ENCODE data around the gene DRC1. TPM values are rescaled to one million over a fixed set of nuclear protein-coding genes. Genes with fewer than 3 reads are reported as not detected.

Gene DRC1
- total RNA-seq, 4 donors from 2014 or later: not detected

DNA sequence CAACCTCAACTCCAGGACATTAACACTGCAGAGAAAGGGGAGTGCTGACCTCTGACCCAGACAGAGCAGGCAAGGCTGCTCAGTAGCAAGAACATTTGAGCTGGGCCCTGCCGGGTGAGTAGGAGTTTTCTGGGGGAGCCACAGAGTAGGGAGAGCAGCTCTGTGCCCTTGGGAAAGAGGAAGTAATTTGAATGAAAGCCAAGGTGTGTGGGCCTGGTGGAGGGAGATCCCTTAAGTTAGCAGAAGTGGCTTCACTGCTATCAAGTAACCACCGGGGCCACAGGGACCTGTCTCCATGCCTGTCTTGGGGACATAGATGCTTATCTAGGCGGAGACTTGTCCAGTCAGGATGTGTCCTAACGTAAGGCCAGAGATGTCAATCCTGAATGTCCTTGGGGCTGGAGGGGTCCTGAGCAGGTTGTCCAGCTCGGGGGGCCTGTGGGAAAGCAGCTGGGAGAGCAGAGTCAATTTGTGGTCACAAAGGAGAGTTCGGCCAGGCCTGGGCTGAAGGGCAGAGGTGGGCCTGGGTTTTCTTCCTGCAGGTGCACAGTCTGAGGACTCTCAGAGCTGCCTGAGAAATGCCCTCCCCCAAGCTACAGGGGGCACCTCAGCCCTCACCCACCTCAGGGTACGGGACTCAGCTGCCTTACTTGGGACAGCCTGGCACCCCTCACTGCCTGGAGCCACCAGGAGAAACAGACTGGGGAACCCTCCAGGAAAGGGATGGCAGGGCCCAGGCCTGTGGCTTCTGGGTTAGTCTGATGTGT is 91.2 kb downstream of the DRC1 start:
- H3K9me3 ChIP-seq: no peaks in the 10 kb centered on the region
- peaks cover 0 to 8% (median 0%) of the 10 kb centered on the region in 3 donors for H3K4me1 ChIP-seq
- WGBS, 2 donors: 77 to 78% methylated on average over 4 to 6 of the region's 7 CpGs
- intact Hi-C loops (cut with DNase I): no loop called here
- no peaks in the 10 kb centered on the region for H3K36me3 ChIP-seq
- peaks cover 0 to 5% (median 0%) of the 10 kb centered on the region in 4 donors for H3K27me3 ChIP-seq
- no peak for DNase-seq
- no peak overlapping the region for H3K4me3 ChIP-seq
- no peak for TF ChIP-seq POLR2A (IDR thresholded peaks at IDR 0.05)
- TF ChIP-seq, protein P1, sequence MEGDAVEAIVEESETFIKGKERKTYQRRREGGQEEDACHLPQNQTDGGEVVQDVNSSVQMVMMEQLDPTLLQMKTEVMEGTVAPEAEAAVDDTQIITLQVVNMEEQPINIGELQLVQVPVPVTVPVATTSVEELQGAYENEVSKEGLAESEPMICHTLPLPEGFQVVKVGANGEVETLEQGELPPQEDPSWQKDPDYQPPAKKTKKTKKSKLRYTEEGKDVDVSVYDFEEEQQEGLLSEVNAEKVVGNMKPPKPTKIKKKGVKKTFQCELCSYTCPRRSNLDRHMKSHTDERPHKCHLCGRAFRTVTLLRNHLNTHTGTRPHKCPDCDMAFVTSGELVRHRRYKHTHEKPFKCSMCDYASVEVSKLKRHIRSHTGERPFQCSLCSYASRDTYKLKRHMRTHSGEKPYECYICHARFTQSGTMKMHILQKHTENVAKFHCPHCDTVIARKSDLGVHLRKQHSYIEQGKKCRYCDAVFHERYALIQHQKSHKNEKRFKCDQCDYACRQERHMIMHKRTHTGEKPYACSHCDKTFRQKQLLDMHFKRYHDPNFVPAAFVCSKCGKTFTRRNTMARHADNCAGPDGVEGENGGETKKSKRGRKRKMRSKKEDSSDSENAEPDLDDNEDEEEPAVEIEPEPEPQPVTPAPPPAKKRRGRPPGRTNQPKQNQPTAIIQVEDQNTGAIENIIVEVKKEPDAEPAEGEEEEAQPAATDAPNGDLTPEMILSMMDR (IDR thresholded peaks at IDR 0.05): no peak
- no peak overlapping the region for H3K27ac ChIP-seq

DNA sequence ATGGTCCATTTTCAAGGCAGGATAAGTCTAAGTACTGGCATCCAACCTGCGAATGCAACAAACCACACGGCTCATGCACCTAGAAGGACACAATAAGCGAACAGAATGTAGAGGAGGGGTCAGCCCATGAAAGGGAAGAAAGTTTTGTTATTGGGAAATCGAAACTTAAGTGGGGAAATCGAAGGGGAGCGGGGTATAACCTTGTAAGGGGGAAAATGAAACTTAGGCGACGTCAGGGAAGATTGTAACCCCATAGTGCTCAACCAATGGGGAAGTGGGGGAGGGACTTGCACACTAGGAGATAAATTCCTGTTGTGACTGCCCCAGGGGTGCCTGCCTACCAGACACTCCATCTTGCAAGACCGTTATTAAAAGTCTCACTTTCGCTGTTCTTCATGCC is 91.8 kb downstream of the DRC1 start:
- TF ChIP-seq POLR2A (IDR thresholded peaks at IDR 0.05): no peak
- TF ChIP-seq, protein P1 (IDR thresholded peaks at IDR 0.05): no peak
- Histone ChIP-seq H3K9me3 (no peaks in the 10 kb centered on the region), H3K4me3 (no peak overlapping the region), H3K4me1 (peaks cover 0 to 8% (median 0%) of the 10 kb centered on the region in 3 donors), H3K27ac (no peak overlapping the region), H3K36me3 (no peaks in the 10 kb centered on the region), H3K27me3 (peaks cover 0 to 11% (median 0%) of the 10 kb centered on the region in 4 donors)
- no peak for DNase-seq
- WGBS, 2 donors: 83 to 84% methylated on average over 10 of the region's 10 CpGs
- intact Hi-C loops (cut with DNase I): no loop called here

DNA sequence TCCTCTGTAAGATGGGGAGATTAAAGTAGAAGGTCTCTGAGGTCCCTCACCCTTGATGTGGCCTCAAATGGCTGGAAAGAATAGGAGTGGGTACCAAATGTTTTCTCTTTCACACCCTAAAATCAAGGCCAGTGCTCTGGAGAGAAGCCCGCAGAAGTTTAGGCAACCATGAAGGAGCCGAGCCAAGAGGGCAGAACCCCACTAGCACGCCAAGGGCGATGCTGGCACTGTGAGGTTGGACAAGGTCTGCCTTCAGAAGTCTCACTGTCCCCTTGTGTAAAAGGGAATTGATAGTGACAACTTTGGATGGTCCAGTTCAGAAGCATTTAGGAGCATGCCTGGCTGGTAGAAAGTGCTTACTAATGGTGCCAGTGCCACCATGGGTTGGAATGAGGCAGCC is 92.5 kb downstream of the DRC1 start:
- no peak overlapping the region for H3K4me3 ChIP-seq
- intact Hi-C loops (cut with DNase I): no loop called here
- TF ChIP-seq, protein P1 (IDR thresholded peaks at IDR 0.05): no peak
- TF ChIP-seq POLR2A (IDR thresholded peaks at IDR 0.05): no peak
- H3K27ac ChIP-seq: no peak overlapping the region
- H3K27me3 ChIP-seq: peaks cover 0 to 15% (median 0%) of the 10 kb centered on the region in 4 donors
- no peak for DNase-seq
- WGBS, 2 donors: 95 to 100% methylated on average over 2 to 3 of the region's 4 CpGs
- no peaks in the 10 kb centered on the region for H3K36me3 ChIP-seq
- H3K9me3 ChIP-seq: no peaks in the 10 kb centered on the region
- H3K4me1 ChIP-seq: peaks cover 0 to 8% (median 0%) of the 10 kb centered on the region in 3 donors

DNA sequence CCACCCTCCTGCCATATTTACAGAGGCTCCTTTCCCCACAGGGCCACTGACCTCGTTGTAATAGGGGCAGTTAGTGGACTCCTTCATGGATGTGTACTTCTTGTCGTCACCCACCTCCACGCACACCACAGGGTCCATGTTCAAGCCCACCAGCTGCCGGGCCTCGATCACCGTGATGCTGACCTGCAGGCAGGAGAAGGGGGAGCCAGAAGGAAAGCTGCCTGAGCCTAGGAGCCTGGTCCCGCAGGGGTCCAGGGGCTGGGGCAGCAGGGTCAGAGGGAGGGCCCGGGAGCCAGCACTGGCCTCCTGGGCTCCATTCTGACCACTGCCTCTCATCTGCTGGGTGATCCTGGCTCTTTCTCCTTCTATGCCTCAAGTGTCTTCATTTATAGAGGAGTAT is 93.2 kb downstream of the DRC1 start:
- TF ChIP-seq, protein P1 (IDR thresholded peaks at IDR 0.05): no peak
- TF ChIP-seq POLR2A (IDR thresholded peaks at IDR 0.05): no peak
- no peak overlapping the region for H3K27ac ChIP-seq
- no peak for DNase-seq
- H3K4me3 ChIP-seq: no peak overlapping the region
- WGBS, 2 donors: 80 to 86% methylated on average over 1 to 5 of the region's 8 CpGs
- H3K27me3 ChIP-seq: peaks cover 0 to 15% (median 0%) of the 10 kb centered on the region in 4 donors
- intact Hi-C loops (cut with DNase I): no loop called here
- no peaks in the 10 kb centered on the region for H3K36me3 ChIP-seq
- peaks cover 0 to 8% (median 0%) of the 10 kb centered on the region in 3 donors for H3K4me1 ChIP-seq
- H3K9me3 ChIP-seq: no peaks in the 10 kb centered on the region

DNA sequence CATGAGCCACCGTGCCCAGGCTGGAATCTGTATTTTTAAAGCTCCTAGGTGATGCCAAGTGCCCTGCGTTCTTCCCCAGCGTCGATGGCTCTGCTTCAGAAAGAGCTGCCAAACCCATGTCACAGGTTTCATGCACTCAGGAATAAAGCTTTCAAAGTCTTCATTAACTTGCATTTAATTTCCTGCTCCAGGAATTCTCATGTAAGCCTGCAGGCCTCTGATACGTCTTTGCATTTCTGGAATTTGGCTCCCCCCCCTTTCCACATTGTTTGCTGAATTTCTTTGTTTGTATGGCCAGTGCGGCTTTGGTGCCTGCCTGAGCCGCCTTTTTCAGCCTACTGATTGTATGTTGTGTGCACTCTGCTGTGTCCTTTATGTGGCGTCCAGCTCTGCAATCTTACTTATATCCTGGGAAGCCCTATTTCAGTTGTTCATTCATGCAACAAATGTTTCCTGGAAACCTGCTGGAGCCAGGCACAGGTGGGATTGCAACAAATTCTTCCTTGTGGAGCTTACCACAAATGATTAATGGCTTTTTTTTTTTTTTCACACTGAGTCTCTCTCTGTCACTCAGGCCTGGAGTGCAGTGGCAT is 94.1 kb downstream of the DRC1 start:
- Histone ChIP-seq H3K9me3 (no peaks in the 10 kb centered on the region), H3K27me3 (peaks cover 0 to 15% (median 0%) of the 10 kb centered on the region in 4 donors), H3K36me3 (no peaks in the 10 kb centered on the region), H3K27ac (no peak overlapping the region), H3K4me1 (peaks cover 0 to 8% (median 0%) of the 10 kb centered on the region in 3 donors), H3K4me3 (no peak overlapping the region)
- 46 to 47% methylated on average over 8 of the region's 8 CpGs for WGBS, 2 donors
- no peak for DNase-seq
- intact Hi-C loops (cut with DNase I): no loop called here
- TF ChIP-seq, protein P1 (IDR thresholded peaks at IDR 0.05): no peak
- no peak for TF ChIP-seq POLR2A (IDR thresholded peaks at IDR 0.05)

Measured in esophagus squamous epithelium (tissue), 5 donors.